Fibroblast of villous mesenchyme (primary cell): ENCODE results near the gene RBBP4. TPM values are rescaled to one million over a fixed set of nuclear protein-coding genes. Genes with fewer than 3 reads are reported as not detected.

Experiments
- DNase-seq: peaks from one replicate; pipeline ENCODE4 v3.0.0-alpha.2; 2010; ENCODE audit warnings: low read depth
- H3K4me3 ChIP-seq: 2 replicates; pipeline ENCODE4 v1.5.1; 2011; ENCODE audit warnings: low read depth, mild to moderate bottlenecking, low read length
- total RNA-seq: library from RNA; depleted of rRNA; stranded (reverse); fragments of >200 nt; gene quantifications from 2 replicates; pipeline ENCODE4 v1.2.3, GENCODE V29; 2012
- TF ChIP-seq, protein P1 (sequence below): IDR thresholded peaks from 2 replicates; pipeline ENCODE4 v1.5.1; 2012; ENCODE audit warnings: low read depth, mild to moderate bottlenecking, low read length; ENCODE audit not compliant: insufficient read depth

The RBBP4 gene
- total RNA-seq, 1 donor: 138 TPM

DNA sequence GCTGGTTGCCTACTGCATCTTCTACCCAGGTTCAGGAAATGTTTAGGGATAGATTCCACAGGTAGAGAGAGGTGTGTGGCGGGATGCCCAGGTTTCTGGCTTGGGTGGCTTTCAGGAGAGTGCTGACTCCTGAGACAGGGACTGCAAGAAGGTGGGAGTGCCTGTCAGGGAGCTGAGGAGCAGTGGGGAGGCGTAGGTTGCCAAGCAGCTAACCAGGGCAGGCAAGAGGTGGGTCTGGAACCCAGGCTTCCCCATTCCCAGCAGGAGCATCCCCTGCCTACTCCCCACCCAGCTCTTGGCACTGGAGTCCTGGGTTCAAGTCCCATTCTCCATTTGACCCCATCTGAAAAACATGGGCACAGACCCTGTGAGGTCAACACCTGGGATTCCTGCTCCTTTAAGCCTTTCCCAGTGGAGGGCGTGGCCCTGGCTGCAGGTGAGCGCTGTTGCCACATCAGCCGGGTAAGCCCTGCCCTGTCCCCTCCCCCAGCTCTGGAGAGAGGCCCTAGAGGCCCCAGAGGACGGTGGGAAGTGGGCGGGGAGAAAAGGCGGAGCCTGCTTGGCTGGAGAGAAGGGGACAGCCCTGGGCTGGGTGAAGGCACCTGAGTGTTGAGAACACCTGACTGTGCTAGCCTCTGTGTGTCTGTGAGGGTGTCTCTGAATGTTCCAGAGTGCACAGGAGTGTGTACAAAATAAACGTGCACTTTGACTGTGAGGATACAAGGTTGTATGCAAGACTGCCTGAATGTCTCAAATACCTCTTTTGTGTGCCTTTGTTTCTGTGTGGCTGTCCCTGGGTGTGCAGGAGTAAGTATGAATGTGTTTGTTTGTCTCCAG lies 65.5 kb downstream of the RBBP4 start:
- DNase-seq: peak; percentile 13
- H3K4me3 ChIP-seq: no peak overlapping the region
- TF ChIP-seq, protein P1, sequence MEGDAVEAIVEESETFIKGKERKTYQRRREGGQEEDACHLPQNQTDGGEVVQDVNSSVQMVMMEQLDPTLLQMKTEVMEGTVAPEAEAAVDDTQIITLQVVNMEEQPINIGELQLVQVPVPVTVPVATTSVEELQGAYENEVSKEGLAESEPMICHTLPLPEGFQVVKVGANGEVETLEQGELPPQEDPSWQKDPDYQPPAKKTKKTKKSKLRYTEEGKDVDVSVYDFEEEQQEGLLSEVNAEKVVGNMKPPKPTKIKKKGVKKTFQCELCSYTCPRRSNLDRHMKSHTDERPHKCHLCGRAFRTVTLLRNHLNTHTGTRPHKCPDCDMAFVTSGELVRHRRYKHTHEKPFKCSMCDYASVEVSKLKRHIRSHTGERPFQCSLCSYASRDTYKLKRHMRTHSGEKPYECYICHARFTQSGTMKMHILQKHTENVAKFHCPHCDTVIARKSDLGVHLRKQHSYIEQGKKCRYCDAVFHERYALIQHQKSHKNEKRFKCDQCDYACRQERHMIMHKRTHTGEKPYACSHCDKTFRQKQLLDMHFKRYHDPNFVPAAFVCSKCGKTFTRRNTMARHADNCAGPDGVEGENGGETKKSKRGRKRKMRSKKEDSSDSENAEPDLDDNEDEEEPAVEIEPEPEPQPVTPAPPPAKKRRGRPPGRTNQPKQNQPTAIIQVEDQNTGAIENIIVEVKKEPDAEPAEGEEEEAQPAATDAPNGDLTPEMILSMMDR: no peak

DNA sequence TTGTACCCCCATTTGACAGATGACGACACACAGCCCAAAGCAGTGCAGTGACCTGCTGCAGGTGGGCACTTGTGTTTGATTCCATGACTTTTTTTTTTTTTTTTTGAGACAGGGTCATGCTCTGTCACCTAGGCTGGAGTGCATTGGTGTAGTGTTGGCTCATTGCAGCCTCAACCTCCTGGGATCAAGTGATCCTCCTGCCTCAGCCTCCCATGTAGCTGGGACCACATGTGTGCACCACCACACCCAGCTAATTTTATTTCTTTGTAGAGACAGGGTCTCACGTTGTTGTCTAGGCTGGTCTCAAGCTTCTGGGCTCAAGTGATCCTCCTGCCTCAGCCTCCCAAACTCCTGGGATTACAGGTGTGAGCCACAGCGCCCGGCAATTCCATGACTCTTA lies 66.5 kb downstream of the RBBP4 start:
- DNase-seq: no peak
- H3K4me3 ChIP-seq: no peak overlapping the region
- TF ChIP-seq, protein P1: no peak

DNA sequence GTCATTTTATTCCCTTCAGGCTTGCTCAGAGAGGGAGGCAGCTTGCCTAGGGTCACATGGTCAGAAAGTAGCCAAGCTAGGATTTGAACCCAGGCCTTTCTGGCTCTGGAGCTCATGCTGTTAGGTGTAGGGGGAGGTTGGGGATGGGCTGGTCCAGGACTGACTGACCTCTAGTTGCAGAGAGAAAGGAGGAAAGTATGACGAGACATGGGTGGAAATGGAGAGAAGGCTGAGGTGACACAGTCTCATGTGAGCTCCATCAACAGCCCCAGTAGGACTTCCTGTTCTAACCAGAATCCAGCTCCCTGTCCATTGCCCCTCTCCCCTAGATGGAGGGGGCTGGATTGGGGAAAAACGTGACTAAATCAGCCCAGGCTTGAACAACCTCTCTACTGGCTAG lies 67.0 kb downstream of the RBBP4 start:
- no peak overlapping the region for H3K4me3 ChIP-seq
- TF ChIP-seq, protein P1: no peak
- DNase-seq: no peak

DNA sequence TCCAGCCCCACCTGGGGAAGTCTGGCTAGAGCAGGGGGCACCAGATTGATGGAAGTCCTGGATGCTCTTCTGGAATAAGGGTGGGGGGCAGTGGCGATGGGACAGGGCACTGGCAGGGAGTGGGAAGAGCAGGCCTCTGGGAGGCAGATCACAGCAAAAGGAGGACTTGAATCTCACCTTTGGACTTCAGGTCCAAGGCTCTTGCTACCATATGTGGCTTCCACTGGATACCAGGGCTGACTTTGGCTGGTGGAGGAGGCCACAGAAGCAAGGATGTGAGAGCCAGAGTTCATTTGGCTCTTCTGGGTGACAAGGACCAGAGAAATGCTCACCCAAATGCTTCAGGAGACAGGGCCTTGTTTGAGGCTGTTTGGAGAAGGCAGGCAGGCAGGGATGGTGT lies 67.5 kb downstream of the RBBP4 start:
- TF ChIP-seq, protein P1: no peak
- no peak for DNase-seq

DNA sequence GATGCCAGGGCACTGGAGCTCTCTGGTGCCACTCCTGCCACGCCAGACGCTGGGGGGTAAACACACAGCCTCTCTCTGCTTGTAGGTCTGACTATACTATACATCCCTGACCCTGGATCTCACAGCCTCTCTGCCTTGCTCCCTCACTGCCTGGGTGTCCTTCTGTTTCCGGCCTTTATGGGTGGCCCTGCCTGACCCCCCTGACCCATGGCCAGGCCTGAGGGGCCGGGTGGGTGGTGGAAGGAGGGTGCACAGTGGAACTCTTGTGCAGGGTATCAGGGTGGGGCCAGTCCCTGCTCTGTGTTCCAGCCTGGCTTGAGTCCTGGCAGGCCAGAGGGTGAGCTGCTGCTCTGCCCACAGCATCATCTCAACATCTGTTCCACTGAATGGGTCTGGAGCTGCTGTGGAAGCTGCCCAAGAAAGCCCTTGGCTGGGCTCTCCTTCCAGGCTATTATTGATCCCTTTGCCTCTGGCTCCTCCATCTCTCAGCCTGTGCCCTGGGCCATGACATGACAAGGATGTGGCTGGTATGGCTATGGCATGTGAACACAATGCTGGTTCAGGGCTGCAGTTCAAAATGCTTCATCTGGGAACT lies 68.8 kb downstream of the RBBP4 start:
- no peak overlapping the region for H3K4me3 ChIP-seq
- DNase-seq: no peak
- TF ChIP-seq, protein P1: no peak

More for the DNA sequence above, 67.5 kb downstream of the RBBP4 start:
- H3K4me3 ChIP-seq: no peak overlapping the region

DNA sequence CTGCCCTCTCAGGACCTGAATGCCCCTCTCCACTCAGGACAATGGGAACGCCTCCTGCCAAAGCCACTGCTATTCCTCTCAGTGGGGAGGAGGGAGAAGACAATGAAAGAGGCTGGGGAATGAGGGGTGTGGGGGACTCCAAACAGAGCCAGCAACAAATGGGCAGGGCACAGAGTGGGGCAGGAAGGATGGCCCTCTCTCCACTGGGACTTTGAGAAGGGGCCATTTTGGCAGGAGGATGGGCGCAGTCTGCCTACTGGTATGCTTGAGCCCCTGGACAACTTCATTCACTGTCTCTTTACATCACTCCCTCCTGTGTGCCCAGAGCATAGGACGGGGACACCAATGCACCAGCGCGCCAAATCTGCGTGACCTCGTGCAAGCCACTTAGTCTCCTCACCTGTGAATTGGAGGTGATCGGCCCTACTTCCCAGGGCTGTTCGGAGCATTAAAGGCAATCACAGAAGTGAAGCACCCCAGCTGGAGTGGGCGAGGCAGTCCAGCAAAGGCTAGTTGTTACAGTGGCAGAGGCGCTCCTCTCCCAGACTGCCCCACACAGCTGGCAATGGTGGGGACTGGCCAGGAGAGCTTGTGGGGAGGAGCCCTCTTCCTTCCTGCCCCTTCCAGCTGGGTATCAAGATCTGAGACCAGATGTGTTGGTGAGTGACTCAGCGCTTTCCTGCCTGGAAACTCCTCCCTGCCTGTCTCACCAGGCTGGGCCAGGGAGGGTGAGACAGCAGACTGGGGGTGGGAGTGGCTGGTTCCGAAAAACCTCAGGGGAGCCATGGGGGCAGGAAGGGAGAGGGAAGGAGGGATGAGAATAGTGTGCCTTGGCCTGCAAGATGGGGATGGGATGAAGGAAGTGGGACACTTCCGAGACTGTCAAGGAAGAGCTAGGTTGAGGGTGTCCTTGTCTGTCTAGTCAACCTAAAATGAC lies 73.9 kb downstream of the RBBP4 start:
- peak; percentile 94 for DNase-seq
- TF ChIP-seq, protein P1: no peak
- H3K4me3 ChIP-seq: no peak overlapping the region
